NOMO-1 (cell line): ENCODE results near the gene GATAD2B.

Experiments used
- DNase-seq, 2 experiments: peaks; one replicate each; lab custom pipeline; 2025; ENCODE audit not compliant: unreplicated experiment in 2 of 2; lab: John Stamatoyannopoulos, UW

The GATAD2B gene

GRCh38 chr1:153799566-153800465 lies 123.0 kb downstream of the GATAD2B start:
- no peak for DNase-seq

GRCh38 chr1:153799016-153799415 lies 123.8 kb downstream of the GATAD2B start:
- DNase-seq = no peak

- no peak for DNase-seq
Observed at GRCh38 chr1:153798468-153798780, 124.3 kb downstream of the GATAD2B start.

GRCh38 chr1:153796786-153797659 lies 125.7 kb downstream of the GATAD2B start:
- DNase-seq = peak; percentile 44 to 55

- DNase-seq = no peak
Observed at GRCh38 chr1:153795934-153796785, 126.6 kb downstream of the GATAD2B start.

- DNase-seq = no peak
Observed at GRCh38 chr1:153795330-153795837, 127.4 kb downstream of the GATAD2B start.

- no peak for DNase-seq
Observed at GRCh38 chr1:153794624-153795329, 128.0 kb downstream of the GATAD2B start.

- no peak for DNase-seq
Observed at GRCh38 chr1:153793973-153794615, 128.7 kb downstream of the GATAD2B start.

- no peak for DNase-seq
Observed at GRCh38 chr1:153793261-153793972, 129.4 kb downstream of the GATAD2B start.

- no peak for DNase-seq
Observed at GRCh38 chr1:153792631-153793041, 130.1 kb downstream of the GATAD2B start.

- DNase-seq = peak; percentile 34 to 56
Observed at GRCh38 chr1:153791648-153792253, 131.0 kb downstream of the GATAD2B start.

- peak; percentile 95 to 100 for DNase-seq
Observed at GRCh38 chr1:153790966-153791647, 131.7 kb downstream of the GATAD2B start.

GRCh38 chr1:153790313-153790965 lies 132.3 kb downstream of the GATAD2B start:
- DNase-seq = peak; percentile 25 to 54

- DNase-seq = no peak
Observed at GRCh38 chr1:153789478-153790034, 133.2 kb downstream of the GATAD2B start.

GRCh38 chr1:153786038-153786790 lies 136.6 kb downstream of the GATAD2B start:
- DNase-seq = no peak
